ENCODE data around the gene DUOXA2.

DNA sequence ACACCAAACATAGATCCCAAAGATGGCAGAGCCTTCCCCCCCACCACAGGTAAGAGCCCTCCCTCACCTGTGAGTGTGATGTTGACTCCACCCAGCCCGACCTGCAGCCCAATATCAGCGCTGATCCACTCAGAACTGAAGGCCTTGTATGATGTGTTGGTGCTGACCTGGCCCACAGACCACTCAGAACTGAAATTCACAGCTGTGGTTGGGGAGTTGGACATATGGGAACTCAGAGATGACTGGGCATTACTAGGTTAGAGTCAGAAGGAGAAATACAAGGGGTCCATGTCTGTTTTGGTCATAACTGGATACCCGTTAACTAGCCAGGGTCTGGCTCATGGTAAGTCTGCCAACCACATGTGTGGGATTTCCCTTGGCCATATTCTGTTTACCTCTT, 6.9 kb downstream of the DUOXA2 start:
- TF ChIP-seq, protein P1, sequence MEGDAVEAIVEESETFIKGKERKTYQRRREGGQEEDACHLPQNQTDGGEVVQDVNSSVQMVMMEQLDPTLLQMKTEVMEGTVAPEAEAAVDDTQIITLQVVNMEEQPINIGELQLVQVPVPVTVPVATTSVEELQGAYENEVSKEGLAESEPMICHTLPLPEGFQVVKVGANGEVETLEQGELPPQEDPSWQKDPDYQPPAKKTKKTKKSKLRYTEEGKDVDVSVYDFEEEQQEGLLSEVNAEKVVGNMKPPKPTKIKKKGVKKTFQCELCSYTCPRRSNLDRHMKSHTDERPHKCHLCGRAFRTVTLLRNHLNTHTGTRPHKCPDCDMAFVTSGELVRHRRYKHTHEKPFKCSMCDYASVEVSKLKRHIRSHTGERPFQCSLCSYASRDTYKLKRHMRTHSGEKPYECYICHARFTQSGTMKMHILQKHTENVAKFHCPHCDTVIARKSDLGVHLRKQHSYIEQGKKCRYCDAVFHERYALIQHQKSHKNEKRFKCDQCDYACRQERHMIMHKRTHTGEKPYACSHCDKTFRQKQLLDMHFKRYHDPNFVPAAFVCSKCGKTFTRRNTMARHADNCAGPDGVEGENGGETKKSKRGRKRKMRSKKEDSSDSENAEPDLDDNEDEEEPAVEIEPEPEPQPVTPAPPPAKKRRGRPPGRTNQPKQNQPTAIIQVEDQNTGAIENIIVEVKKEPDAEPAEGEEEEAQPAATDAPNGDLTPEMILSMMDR (IDR thresholded peaks at IDR 0.05; ENCODE audit: insufficient read depth, low read length, poor library complexity, severe bottlenecking): no peak
- no peak for TF ChIP-seq EZH2phosphoT487 (conservative IDR thresholded peaks at IDR 0.05; ENCODE audit: low read length)

All from SU-DHL-6 (cell line).